ENCODE results near the gene HADHB.

GRCh38 chr2:26245231-26245732 is 543 bp downstream of the HADHB start:
- TF ChIP-seq, protein P1, sequence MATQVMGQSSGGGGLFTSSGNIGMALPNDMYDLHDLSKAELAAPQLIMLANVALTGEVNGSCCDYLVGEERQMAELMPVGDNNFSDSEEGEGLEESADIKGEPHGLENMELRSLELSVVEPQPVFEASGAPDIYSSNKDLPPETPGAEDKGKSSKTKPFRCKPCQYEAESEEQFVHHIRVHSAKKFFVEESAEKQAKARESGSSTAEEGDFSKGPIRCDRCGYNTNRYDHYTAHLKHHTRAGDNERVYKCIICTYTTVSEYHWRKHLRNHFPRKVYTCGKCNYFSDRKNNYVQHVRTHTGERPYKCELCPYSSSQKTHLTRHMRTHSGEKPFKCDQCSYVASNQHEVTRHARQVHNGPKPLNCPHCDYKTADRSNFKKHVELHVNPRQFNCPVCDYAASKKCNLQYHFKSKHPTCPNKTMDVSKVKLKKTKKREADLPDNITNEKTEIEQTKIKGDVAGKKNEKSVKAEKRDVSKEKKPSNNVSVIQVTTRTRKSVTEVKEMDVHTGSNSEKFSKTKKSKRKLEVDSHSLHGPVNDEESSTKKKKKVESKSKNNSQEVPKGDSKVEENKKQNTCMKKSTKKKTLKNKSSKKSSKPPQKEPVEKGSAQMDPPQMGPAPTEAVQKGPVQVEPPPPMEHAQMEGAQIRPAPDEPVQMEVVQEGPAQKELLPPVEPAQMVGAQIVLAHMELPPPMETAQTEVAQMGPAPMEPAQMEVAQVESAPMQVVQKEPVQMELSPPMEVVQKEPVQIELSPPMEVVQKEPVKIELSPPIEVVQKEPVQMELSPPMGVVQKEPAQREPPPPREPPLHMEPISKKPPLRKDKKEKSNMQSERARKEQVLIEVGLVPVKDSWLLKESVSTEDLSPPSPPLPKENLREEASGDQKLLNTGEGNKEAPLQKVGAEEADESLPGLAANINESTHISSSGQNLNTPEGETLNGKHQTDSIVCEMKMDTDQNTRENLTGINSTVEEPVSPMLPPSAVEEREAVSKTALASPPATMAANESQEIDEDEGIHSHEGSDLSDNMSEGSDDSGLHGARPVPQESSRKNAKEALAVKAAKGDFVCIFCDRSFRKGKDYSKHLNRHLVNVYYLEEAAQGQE (IDR thresholded peaks at IDR 0.05; ENCODE audit: low read depth) = no peak
- no peak for TF ChIP-seq POLR2AphosphoS5 (IDR thresholded peaks at IDR 0.05; ENCODE audit: low read depth, low read length)

All from HCT116 (cell line).